ENCODE data around the gene IRF4.

Gene IRF4

DNA sequence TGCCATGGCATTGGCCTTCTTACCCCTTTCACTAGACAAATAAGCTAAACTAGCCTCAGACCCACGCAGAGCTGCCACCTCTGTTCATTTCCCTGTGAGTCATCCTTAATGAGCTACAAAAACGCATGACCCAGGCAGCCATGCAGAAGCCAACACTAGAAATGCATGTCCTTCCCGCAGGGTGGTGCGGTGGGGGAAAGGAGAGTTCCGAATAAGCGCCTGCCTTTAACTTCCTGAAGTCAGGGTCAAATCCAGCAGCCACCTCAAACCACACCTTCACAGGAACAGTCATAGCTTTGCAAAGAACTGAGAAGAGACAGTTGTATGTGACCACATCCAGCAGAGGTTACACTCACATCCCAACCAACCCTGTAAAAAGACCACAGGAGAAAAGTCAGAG lies 40.4 kb downstream of the IRF4 start:
- in situ Hi-C loops (cut with HindIII; ENCODE audit: low pct_unique_long_range_greater_than_20kb, low sequenced_read_pairs): no loop called here
- TF ChIP-seq JUND (IDR thresholded peaks at IDR 0.05; ENCODE audit: low read depth): no peak
- DNase-seq (ENCODE audit: low read depth in 1 of 2, low spot score in 1 of 2): no peak

DNA sequence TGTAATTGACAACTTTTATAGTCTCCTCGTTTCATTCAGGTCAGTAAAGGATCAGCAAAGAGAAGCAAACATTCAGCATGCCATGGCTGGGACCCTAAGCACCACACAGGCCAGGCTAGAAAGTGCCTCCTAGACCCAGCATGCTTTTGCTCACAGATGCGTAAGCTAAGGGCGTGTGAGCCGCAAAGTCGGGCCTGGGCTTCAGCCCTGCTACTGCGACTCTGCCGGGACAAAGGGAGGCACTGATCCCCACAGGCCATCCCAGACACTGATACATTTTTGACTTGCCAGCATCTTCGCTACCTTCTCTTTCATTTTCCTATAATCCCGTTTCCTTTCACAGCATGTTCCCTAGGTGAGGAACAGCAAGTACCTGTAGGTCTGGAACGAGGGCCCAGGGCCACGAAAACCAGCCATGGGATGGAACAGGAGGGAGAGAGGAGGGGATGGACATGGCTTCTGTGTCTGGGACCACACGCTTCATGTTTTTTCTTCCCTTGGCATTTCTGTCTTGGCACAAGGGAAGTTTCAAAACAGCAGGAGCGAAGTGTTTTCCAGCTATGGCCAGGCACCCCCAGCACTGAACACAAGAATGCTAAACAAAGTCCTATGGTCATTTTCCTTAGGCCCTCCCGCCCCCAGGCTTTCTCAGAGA lies 42.6 kb downstream of the IRF4 start:
- in situ Hi-C loops (cut with HindIII; ENCODE audit: low pct_unique_long_range_greater_than_20kb, low sequenced_read_pairs): no loop called here
- DNase-seq (ENCODE audit: low read depth in 1 of 2, low spot score in 1 of 2): no peak
- no peak for TF ChIP-seq JUND (IDR thresholded peaks at IDR 0.05; ENCODE audit: low read depth)

DNA sequence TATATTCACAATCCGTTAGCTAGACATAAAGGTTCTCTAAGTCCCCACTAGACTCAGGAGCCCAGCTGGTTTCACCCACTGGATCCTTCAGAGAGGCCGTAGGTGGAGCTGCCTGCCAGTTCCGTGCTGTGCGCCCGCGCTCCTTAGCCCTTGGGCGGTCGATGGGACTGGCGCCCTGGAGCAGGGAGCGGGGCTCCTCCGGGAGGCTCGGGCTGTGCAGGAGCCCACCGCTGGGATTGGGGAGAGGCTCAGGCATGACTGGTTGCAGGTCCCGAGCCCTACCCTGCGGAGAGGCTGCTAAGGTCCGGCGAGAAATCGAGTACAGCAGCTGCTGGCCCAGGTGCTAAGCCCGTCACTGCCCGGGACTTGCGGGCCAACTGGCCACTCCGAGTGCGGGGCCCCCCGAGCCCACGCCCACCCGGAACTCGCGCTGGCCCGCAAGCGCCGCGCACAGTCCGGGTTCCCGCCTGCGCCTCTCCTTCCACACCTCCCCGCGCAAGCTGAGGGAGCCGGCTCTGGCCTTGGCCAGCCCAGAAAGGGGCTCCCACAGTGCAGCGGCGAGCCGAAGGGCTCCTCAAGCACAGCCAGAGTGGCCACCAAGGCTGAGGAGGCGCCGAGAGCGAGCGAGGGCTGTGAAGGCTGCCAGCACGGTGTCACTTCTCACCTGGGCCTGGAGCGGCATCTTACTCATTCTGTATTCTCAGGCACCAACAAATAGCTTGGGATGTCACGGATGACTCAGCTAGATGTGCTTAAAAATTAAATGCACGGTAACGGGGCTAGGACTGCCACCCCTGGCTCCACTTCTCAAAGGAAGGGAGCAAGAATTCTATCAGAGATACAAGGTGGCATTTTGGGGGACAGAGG lies 44.1 kb downstream of the IRF4 start:
- DNase-seq (ENCODE audit: low read depth in 1 of 2, low spot score in 1 of 2): no peak
- TF ChIP-seq JUND (IDR thresholded peaks at IDR 0.05; ENCODE audit: low read depth): no peak
- in situ Hi-C loops (cut with HindIII; ENCODE audit: low pct_unique_long_range_greater_than_20kb, low sequenced_read_pairs): no loop called here

DNA sequence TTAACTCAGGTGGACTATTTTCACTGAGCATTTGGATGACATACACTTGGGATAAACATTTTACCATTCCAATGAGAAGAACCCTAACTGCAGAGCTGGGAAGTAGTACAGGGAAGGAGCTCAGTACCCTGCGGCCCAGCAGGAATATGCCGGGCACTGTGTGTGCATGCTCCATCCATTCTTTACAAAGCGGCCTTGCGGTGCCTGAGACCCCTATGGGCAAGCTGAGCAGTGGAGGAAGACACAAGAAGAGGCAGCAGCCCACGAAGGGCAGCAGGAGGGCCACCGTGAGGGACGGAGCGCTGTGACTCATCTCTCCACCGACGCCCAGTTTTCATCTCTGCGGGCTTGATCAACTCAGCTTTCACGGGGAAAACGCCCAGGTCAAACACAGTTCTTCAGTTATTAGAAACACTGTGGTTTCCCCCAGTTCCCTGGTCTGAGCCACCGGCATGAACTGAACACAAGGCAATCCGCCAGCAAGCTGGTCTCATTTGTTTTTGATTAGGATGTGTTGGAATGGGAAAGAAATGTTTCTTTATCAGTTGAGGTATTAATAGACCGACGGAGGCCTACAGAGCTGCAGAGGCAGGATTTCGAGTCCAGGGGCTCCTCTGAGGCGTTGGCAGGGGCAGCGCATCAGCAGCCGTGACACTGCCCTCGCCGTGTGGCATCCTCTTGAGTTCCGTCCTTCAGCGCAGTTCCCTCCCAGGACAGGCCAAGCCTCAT lies 44.9 kb downstream of the IRF4 start:
- no peak for DNase-seq (ENCODE audit: low read depth in 1 of 2, low spot score in 1 of 2)
- in situ Hi-C loops (cut with HindIII; ENCODE audit: low pct_unique_long_range_greater_than_20kb, low sequenced_read_pairs): no loop called here
- TF ChIP-seq JUND (IDR thresholded peaks at IDR 0.05; ENCODE audit: low read depth): no peak

DNA sequence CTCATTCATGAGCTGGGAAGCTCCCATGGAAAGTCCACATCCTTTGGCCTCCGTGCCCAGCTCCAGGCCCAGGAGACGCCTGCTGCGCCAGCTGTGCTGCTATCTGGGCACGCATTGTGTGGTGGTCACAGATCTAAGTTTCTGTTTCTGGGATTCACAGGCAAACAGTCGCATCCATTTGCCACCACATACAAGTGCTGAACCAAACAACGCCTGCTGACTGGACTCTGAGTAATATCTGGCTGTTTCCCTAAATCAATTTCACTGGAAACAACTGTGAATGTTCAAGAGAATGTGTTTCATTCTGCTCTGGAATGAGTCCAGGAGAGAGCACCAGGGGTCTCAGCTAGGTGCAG lies 45.5 kb downstream of the IRF4 start:
- in situ Hi-C loops (cut with HindIII; ENCODE audit: low pct_unique_long_range_greater_than_20kb, low sequenced_read_pairs): no loop called here
- no peak for TF ChIP-seq JUND (IDR thresholded peaks at IDR 0.05; ENCODE audit: low read depth)
- no peak for DNase-seq (ENCODE audit: low read depth in 1 of 2, low spot score in 1 of 2)

DNA sequence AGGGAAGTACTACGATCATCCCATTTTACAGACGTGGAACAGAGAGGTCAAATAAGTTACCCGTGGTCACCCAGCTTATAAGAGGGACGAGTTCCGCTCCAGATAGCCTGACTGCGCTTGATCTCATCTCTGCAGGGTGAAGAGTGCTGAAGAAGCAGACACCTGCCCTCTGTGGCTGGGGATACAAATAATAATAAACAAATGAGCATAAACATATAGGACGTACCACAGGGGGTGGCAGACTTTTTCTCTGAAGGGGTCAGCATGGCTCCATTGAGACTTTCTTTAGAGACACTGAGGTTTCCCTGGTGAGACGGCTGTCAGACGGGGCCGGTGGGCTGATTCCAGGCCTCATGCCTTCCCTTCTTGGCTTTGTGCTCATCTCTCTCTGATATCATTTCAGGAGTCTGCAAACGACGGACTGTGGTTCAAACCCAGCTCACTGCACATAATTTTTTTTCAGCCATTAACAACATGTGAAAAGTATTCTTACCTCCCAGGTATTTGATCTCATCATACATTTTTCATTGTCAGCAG lies 47.1 kb downstream of the IRF4 start:
- no peak for DNase-seq (ENCODE audit: low read depth in 1 of 2, low spot score in 1 of 2)
- in situ Hi-C loops (cut with HindIII; ENCODE audit: low pct_unique_long_range_greater_than_20kb, low sequenced_read_pairs): no loop called here
- TF ChIP-seq JUND (IDR thresholded peaks at IDR 0.05; ENCODE audit: low read depth): no peak

DNA sequence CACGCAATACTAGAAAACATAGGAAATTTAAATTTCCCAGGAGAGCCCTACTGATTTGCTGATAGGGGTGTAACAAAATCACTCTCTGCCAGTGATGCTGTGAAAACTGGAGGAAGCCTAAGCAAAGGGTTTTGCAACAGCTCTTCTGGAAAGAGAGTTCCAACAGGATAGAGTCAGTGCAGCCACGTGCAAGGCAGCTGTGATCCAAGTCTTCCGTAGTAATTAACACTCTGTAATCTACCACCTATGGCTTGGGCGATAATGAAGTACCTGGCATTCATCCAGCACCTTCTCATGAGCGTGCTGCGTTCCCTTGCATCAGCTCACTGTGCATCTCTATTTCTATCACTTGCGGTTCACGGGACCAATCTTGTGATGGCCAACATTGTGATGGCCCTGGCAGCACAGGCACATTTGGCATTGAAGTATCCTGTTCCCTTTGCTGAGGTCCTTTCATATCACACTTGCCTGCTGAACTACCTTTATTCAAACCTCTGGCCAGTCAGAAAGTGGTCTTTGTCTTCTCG lies 48.2 kb downstream of the IRF4 start:
- in situ Hi-C loops (cut with HindIII; ENCODE audit: low pct_unique_long_range_greater_than_20kb, low sequenced_read_pairs): no loop called here
- no peak for DNase-seq (ENCODE audit: low read depth in 1 of 2, low spot score in 1 of 2)
- no peak for TF ChIP-seq JUND (IDR thresholded peaks at IDR 0.05; ENCODE audit: low read depth)

DNA sequence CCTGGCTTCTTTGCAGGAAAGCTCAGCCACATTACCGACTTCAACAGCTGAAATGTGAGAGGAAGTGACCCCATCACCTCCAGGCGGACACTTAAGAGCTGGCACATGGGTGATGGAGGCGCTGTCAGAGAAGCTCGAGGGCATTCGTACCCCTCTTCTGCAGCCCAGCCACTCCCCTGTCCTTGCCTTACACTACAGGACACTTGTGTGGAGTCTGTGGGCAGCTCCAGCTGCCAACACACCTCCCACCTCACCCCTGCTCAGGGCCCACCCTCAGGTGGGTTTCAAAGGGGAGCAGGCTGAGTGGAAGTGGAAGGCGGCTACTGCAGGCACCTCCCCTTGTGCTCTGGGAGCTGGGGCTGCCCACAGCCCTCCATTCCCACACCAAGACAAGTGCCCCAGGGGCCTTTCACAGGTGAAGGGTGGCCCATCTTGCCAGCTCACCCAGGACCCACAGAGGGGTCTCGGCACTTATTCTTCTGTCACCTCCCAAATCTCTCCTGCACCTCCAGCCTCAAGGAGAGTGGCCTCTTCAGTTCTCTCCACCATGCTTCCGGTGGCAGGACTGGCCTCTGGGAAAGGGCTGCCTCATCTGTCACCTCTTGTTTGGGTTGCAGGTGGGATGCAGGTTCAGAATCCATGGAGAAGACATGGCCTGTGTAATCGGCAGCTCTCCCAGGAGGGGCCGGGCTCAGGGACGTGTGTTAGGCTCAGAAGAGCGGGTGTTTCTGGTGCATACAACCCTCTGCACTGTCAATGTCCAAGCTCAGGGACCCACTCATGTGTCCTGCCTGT lies 49.8 kb downstream of the IRF4 start:
- TF ChIP-seq JUND (IDR thresholded peaks at IDR 0.05; ENCODE audit: low read depth): no peak

DNA sequence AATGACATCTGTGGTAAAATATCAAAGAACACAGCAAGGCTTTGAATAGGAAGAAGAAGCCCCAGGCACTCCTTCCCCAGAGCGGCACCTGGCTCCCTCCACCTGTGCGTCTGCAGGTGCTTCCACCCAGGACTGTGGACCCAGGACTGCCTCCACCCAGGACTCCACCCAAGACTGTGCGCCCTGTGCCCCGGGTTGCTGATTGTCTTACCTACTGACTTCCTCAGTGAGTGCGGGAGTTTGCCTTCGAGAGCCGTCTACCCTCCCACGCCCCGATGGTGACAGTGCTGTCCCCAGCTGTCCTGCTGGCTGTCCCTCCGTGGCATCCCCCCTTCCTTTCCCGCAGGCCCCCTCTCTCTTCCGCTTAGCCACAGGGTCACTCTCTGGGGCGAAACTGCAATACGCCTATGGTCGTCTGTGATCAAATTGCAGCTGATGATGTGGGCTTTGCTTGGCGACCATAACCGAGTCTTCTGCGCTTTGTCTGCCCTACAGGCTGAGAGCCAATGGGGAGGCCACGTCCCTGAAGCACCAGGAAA lies 52.1 kb downstream of the IRF4 start:
- in situ Hi-C loops (cut with HindIII; ENCODE audit: low pct_unique_long_range_greater_than_20kb, low sequenced_read_pairs): no loop called here
- no peak for DNase-seq (ENCODE audit: low read depth in 1 of 2, low spot score in 1 of 2)
- TF ChIP-seq JUND (IDR thresholded peaks at IDR 0.05; ENCODE audit: low read depth): no peak

More for the DNA sequence above, 49.8 kb downstream of the IRF4 start:
- in situ Hi-C loops (cut with HindIII; ENCODE audit: low pct_unique_long_range_greater_than_20kb, low sequenced_read_pairs): no loop called here
- DNase-seq (ENCODE audit: low read depth in 1 of 2, low spot score in 1 of 2): no peak

DNA sequence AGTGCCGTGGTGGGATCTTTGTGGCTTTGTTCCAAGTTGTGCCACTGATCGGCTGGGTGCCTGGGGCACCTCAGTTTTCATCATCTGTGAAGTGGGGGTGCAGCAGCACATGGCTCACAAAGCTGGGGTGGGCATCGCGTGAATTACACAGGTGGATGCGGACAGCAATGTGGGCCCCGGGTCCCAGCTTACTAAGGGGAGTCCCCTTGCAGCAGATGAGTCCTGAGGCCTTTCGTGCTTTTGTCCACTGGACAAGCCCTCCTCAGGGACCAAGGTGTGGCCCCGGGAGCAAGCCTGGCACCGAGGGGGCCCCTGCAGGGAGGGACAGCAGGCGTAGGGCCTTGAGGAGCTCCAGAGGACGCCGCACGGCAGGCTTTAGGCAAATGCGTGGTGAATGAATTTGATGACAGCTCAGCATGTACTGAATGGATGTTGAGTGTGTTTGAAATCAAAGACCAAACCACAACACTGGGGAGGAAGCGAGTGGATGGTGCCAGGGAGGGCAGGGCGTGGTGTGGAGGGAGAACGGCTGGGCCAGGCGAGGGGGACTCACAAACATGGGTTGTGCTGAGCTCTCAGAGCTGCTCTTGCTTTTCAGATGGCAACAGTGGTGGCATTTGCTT lies 53.2 kb downstream of the IRF4 start:
- in situ Hi-C loops (cut with HindIII; ENCODE audit: low pct_unique_long_range_greater_than_20kb, low sequenced_read_pairs): no loop called here
- DNase-seq (ENCODE audit: low read depth in 1 of 2, low spot score in 1 of 2): no peak
- TF ChIP-seq JUND (IDR thresholded peaks at IDR 0.05; ENCODE audit: low read depth): no peak
